HG02571 (cell line): ENCODE measurements around the gene ZNF701.
A peak's percentile ranks its signal among the peaks of the same experiment; 100 is the strongest.
"Not testable (repeated sequence)": the region's sequence is repeated elsewhere in the genome, so short reads cannot be mapped to it uniquely, and the experiment has no call there.

Experiments
- ATAC-seq: cut with Tn5 transposase; IDR thresholded peaks from one replicate; pipeline ENCODE4 v1.9.1; 2021; ENCODE audit warnings: mild to moderate bottlenecking, moderate library complexity; ENCODE audit not compliant: unreplicated experiment

Gene ZNF701

DNA sequence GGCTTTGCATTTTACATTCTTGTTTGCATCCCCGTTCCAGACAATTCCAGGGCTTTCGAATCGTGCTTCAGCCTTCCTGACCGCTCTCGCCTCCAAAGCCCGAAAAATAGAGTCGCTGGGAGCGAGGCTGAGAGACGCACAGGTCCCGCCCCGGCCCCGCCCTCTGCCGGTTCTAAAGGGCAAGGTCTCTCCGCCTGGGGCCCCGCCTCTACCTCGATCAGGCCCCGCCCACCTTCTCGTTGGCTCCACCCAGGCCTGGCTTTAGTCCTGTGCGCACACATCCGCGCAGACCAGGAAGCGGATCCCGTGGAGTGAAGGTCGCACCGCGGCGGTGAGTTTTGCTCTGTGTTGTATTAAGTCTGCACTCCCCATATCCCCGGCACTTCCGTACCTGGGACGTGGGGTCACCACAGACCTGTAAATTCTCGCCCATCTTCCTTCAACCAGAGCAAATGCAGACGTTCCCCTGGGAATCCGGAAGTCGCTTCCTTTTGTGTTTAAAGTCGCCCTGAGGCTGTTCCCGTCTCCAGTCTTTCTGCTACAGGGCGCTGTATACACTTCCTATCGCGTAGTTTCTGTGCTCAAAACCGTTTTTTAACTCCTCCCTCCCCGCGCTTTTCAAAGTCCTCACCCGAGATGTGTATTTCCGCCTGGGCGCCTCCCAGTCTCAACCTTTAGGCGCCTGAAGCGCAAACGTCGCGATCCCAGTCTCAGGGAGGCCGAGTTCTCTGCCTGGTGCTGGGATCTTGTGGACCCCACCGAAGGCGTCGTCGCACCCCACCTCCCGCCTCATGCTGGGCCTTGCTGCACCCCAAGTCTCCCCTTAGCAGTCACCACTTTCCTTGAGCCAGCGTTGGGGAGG, at the start of gene ZNF701:
Gene ZNF701 (plus strand): TSS at position 288 of the 862 bp plus-strand sequence. CDS start 3,861 bp downstream, outside the sequence.
- peak; percentile 88 for ATAC-seq

DNA sequence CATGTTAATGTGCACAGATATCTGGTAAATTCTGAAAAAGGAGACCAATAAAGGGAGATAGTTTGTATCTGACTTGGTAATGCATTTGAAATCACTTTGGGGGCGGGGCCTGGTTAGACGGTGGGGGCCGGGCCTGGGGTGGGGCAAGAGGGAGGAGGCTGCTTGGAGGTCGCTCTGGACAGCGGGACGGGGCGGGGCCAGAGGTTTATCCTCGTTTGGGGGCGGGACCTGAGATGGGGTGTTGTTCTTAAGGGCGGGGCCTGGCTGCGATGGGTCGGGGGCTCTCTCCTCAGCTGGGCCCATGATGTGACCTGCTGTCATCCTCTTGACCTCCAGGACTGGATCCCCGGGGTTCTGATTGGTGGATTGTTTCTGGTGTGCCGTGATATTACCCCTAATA, 47.5 kb upstream of the ZNF701 start:
- ATAC-seq: no peak

DNA sequence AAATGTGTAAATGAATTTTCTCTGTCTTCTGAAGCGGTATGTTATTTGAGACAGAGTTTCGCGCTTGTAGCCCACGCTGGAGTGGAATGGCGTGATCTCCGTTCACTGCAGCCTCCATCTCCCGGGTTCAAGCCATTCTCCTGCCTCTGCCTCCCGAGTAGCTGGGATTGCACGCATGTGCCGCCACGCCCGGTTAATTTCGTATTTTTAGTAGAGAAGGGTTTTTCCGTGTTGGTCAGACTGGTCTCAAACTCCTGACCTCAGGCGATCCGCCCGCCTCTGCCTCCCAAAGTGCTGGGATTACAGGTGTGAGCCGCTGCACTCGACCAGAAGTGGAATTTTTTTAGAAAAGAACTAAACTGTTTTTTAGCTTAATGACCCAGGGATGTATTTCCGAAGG, 46.0 kb upstream of the ZNF701 start:
- ATAC-seq: no peak

DNA sequence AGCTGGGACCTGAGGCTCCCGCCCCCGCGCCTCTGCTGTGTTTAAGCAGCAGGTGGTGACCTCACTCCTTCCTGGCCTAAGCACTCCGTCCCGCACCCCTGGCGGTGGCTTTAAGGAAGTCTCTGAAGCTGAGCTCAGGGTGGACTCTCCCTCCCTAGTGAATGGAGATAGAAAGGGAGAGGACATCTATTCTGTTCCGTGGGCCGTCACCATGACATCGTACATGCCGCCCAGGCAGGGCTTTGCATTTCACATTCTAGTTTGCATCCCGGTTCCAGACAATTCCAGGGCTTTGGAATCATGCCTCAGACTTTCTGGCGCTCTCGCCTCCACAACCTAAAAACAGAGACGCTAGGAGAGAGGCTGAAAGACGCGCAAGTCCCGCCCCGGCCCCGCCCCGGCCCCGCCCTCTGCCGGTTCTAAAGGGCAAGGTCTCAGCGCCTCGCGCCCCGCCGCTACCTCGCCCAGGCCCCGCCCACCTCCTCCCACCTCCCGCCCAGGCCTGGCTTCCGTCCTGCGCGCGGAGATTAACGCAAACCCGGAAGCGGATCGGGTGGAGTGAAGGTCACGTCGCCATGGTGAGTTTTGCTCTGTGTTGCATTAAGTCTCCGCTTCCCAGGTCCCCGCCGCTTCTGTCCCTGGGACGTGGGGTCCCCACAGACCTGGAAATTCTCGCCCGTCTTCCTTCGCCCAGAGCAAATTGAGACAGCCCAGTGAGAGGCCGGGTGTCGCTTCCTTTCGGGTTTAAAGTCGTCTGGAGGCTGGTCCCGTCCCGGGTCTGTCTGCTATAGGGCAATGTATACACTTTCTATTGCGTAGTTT, 42.7 kb upstream of the ZNF701 start, which contains the start of gene ZNF808:
Gene ZNF808 (plus strand): TSS at position 535 of the 822 bp plus-strand sequence. CDS start 15,617 bp downstream, outside the sequence.
- ATAC-seq: peak; percentile 81

DNA sequence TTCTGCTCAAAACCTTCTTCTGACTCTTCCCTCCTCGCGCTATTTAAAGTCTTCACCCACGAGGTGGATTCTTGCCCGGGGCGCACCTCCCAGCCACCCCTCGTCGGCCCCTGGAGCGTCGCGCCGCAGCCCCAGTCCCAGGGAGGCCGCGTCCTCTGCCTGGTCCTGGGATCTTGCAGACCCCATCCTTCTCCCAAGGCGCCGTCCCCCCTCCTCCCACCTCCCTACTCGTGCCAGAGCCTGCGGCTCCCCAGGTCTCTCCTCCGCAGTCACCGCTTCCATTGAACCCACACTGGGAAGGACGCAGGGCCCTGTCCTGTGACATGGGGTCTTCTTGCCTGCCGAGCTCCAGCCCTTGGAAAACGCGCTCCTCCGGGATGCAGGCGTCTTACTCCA, 42.1 kb upstream of the ZNF701 start:
- ATAC-seq: peak; percentile 24

DNA sequence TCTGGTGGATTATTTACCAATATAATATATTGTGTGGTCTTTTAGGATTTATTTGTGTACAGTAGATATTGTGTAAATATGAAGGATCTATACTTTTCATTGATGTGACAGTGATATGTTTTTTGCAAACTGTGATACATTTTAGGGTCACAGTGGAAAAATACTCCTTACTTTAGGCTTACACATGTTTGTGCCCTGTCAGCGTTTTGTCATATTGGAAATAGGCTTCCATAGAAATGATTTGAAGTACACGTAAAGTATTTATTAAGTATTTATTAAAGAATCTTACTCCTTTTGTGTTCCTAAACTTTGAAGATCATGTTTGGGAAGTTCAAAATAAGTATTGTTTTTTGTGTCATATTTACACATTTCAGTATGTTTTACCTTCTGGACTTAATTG, 37.6 kb upstream of the ZNF701 start:
- ATAC-seq: no peak

DNA sequence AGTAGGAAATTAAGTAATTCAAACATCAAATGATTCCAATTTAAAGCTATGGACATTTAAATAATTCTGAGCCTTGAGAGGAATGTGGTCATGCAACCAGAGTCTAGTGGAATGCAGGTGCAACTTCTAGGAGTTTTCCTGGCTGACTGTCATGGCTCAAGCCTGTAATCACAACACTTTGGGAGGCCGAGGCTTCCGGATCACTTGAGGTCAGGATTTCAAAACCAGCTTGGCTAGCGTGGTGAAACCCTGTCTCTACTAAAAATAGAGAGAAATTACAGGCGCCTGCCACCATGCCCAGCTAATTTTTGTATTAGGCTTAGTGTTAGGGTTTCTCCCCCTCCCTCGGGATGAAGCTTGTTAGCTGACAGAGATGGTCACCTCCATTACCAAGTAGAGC, 36.2 kb upstream of the ZNF701 start:
- no peak for ATAC-seq

DNA sequence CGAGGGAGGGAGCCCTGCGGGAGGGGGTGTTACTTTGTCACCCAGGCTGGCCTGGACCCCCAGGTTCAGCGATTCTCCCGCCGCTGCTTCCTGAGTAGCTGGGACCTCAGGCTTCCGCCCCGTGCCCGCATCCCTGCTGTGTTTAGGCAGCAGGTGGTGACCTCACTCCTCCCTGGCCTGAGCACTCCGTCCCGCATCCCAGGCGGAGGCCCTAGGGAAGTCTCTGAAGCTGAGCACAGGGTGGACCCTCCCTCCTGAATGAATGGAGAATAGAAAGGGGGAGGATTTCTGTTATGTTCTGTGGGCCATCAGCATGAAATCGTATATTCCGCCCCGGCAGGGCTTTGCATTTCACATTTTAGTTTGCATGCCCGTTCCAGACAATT, 34.7 kb upstream of the ZNF701 start:
- not testable (repeated sequence) for ATAC-seq

DNA sequence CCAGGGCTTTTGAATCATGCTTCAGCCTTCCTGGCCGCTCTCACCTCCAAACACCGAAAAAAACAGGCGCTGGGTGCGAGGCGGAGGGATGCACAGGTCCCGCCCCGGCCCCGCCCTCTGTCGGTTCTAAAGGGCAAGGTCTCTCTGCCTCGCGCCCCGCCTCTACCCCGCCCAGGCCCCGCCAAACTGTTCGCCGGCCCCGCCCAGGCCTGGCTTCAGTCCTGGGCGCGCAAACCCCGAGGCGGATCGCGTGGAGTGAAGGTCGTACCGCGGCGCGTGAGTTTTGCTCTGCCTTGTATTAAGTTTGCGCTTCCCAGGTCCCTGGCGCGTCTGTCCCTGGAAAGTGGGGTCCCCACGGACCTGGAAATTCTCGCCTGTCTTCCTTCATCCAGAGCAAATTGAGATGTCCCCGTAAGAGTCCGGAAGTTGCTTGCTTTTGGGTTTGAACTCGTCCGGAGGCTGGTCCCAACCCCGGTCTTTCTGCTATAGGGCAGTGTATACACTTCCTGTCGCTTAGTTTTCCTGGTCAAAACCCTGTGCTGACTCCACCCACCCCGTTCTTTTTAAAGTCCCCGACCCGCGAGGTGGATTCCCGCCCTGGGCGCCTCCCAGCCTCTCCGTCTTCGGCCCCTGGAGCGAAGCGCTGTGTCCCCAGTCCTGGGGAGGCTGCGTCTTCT, 34.2 kb upstream of the ZNF701 start:
- ATAC-seq: peak; percentile 78

DNA sequence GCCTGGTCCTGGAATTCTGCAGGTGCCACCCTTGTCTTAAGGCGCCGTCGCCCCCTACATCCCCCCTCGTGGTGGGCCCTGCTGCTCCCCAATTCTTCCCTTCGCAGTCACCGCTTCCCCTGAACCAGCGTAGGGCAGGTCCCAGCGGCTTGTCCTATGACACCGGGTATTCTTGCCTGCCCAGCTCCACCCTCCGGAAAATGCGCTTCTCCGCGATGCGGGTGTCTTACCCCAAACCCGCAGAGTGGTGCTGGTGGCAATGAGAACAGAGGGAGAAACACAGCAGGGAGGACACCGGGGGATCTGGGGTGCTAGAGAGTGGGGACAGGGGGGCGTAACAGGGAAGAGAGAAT, 33.7 kb upstream of the ZNF701 start:
- ATAC-seq: peak; percentile 16

DNA sequence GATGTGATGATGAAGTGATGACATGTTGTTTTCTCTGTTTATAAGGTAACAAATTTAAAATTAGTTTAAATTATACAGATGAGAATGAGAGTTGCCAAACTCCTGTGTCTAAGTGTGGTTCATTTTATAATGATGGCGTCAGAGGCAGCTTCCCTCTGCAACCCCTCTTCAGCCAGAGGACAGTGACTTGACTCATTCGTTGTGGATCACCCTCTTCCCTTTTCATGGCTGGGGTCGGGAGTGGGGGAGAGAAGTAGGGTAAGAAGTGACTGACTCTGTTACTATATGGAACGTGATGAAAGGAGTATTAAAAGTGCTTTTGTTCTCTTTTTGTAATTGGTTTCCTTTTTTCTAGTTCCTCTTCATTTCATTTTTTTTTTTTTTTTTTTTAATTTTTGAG, 31.3 kb upstream of the ZNF701 start:
- ATAC-seq: not testable (repeated sequence)

DNA sequence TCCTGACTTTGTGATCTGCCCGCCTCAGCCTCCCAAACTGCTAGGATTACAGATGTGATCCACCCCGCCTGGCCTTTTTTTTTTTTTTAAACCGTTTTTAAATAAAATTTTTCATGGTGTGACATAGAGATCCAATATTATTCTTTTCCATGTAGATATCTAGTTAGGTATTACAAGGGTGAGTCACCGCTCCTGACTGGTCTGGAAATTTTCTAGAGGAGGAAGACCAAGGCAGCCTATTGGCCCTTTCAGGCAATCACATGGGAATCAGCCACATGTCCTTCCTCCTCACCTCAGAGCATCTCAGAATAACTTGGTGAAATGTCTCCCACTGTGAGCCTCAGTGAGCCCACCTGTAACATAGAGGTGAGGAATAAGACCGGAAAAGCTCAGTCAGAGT, 28.9 kb upstream of the ZNF701 start:
- ATAC-seq: not testable (repeated sequence)

DNA sequence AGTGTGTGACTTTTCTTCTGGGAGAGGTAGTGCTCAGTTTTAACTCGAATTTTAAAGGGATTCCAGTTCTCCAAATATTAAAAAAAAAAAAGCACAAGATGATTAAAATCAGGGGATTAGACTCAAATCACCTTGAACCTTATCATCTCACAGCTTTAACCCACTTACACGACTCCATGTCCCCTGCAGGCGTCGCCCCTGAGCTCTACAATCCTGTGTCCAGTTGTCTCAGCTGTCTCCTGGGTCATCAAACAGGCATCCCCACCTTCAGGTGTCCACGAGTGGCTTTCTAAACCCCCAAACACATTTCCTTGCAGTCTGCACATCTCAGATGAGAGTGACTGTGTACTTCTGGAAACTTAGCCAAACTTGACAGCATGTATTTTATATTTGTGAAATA, 28.5 kb upstream of the ZNF701 start:
- no peak for ATAC-seq

DNA sequence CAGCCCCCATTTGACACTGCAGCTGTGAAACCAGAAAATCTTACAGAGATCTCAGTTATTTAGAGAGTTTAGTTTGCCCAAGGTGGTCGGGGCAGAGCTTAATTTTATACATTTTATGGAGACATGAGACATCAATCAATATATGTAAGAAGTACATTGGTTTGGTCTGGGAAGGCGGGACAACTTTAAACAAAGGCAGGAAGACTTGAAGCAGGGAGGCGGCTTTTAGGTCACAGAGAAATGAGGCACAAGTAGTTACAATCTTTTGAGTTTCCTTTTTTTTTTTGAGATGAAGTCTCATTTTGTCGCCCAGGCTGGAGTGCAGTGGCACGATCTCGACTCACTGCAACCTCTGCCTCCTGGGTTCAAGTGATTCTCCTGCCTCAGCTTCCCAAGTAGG, 27.5 kb upstream of the ZNF701 start:
- ATAC-seq: not testable (repeated sequence)

DNA sequence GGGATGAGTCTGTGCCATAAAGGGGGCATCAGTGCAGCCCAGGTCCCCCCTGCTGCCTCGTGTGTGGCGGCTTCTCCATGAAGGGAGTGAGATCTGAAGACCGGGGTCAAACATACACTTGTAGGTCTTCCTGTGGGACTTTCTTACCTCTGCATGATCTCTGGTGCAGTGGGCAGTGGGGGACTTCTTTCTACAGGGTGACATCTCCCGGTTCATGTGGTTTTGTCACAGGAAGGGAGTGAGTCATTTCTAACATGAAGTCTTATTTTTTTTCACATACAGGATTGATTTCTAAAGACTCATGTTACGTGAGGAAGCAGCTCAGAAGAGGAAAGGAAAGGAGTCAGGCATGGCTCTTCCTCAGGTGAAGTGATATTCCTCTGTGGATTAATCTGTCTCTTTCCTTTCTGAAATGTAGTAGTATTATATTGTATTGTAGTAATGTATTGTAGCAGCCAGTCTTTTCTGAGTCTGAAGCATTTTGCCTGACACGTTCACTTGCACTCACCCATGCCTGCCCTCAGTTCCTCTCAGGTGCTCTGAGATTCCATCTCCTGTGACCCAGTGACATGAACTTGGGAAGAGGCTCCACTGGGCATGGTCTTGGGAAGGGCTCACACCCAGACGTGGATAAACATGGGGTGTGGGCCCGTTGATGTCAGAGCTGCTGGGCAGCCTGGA, 27.0 kb upstream of the ZNF701 start:
- ATAC-seq: no peak

DNA sequence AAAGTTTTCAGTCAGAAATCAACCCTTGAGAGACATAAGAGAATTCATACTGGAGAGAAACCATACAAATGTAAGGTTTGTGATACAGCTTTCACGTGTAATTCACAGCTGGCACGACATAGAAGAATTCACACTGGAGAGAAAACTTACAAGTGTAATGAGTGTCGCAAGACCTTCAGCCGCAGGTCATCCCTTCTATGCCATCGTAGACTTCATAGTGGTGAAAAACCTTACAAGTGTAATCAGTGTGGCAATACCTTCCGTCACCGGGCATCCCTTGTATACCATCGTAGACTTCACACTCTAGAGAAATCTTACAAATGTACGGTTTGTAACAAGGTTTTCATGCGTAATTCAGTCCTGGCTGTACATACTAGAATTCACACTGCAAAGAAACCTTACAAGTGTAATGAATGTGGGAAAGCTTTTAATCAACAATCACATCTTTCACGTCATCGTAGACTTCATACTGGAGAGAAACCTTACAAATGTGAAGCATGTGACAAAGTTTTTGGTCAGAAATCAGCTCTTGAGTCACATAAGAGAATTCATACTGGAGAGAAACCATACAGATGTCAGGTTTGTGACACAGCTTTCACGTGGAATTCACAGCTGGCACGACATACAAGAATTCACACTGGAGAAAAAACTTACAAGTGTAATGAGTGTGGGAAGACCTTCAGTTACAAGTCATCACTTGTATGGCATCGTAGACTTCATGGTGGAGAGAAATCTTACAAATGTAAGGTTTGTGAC, 15.7 kb upstream of the ZNF701 start:
- ATAC-seq: no peak

DNA sequence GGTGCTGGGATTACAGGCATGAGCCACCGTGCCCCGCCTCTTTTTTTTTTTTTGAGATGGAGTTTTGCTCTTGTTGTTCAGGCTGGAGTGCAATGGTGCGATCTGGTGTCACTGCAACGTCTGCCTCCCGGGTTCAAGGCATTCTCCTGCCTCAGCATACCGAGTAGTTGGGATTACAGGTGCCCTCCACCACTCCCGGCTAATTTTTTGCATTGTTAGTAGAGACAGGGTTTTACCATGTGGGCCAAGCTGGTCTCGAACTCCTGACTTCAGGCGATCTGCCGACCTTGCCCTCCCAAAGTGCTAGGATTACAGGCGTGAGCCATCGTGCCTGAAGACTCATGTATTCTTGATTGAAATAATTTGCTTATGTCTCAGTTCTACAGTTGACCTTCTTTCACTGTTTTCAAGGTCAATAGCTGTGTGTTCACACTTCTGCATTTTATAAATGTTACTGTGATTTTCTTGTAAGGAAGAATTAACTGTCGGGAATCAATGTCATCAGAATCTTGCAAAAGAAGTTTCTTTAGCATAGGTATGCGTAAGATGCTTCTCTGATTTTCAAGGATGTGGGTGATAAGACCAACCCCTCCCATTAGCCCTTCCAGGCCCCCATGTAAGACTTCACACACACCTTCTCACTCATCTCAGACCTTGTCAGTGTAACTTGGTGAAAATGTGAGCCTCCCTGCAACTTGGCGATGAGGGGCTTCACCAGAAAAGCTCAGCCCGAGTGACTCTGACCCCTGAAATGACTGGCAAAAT, 12.7 kb upstream of the ZNF701 start:
- no peak for ATAC-seq

DNA sequence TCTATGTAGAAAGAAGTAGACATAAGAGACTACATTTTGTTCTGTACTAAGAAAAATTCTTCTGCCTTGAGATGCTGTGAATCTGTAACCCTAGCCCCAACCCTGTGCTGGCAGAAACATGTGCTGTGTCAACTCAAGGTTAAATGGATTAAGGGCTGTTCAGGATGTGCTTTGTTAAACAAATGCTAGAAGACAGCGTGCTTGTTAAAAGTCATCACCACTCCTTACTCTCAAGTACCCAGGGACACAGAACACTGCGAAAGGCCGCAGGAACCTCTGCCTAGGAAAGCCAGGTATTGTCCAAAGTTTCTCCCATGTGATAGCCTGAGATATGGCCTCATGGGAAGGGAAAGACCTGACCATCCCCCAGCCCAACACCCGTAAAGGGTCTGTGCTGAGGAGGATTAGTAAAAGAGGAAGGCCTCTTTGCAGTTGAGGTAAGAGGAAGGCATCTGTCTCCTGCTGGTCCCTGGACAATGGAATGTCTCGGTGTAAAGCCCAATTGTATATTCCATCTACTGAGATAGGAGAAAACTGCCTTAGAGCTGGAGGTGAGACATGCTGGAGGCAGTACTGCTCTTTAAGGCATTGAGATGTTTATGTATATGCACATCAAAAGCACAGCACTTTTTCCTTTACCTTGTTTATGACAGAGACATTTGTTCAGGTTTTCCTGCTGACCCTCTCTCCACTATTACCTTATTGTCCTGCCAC, 11.2 kb upstream of the ZNF701 start:
- ATAC-seq: not testable (repeated sequence)

DNA sequence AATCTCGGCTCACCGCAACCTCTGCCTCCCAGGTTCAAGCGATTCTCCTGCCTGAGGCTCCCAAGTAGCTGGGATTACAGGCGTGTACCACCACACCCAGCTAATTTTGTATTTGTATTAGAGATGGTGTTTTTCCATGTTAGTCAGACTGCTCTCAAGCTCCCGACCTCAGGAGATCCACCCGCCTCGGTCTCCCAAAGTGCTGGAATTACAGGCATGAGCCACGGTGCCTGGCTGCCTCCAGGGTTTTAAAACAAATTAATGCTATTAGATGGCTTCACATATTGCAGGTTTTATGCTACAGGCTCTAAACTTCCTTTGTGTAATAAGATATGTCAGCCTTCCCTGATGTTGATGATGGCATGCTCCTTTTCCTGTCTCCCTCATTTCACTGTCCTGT, 8.5 kb upstream of the ZNF701 start:
- not testable (repeated sequence) for ATAC-seq
